Activated T-helper 1 cell treated with anti-CD3 and anti-CD28 coated beads, Interleukin-2, amount 50 U/mL, for 16 hours (primary cell): Measurements from ENCODE around the gene SORBS2.

Experiments used
- DNase-seq, 2 donors: peaks; one replicate each; pipeline ENCODE4 v3.0.0-alpha.2; 2020; ENCODE audit warnings: low read depth in 1 of 2, low spot score in 1 of 2

The SORBS2 gene

GRCh38 chr4:185740471-185740873 lies 71.5 kb downstream of the SORBS2 start:
- no peak for DNase-seq

- DNase-seq = no peak
These were observed 73.2 kb downstream of the SORBS2 start for GRCh38 chr4:185738820-185739219.

GRCh38 chr4:185738038-185738552 lies 73.9 kb downstream of the SORBS2 start:
- no peak for DNase-seq

GRCh38 chr4:185737489-185738037 lies 74.4 kb downstream of the SORBS2 start:
- no peak for DNase-seq

- DNase-seq = no peak
These were observed 75.1 kb downstream of the SORBS2 start for GRCh38 chr4:185736882-185737281.

GRCh38 chr4:185735866-185736400 lies 76.1 kb downstream of the SORBS2 start:
- no peak for DNase-seq

- DNase-seq = no peak
These were observed 77.1 kb downstream of the SORBS2 start for GRCh38 chr4:185734930-185735329.

- no peak for DNase-seq
These were observed 77.8 kb downstream of the SORBS2 start for GRCh38 chr4:185734214-185734613.

- no peak for DNase-seq
These were observed 81.0 kb downstream of the SORBS2 start for GRCh38 chr4:185730849-185731608.

- no peak for DNase-seq
These were observed 81.6 kb downstream of the SORBS2 start for GRCh38 chr4:185730387-185730786.

GRCh38 chr4:185729391-185729804 lies 82.6 kb downstream of the SORBS2 start:
- no peak for DNase-seq

- no peak for DNase-seq
These were observed 83.1 kb downstream of the SORBS2 start for GRCh38 chr4:185728893-185729292.

GRCh38 chr4:185726931-185727330 lies 85.1 kb downstream of the SORBS2 start:
- DNase-seq = no peak

- DNase-seq = no peak
These were observed 88.2 kb downstream of the SORBS2 start for GRCh38 chr4:185723631-185724260.

GRCh38 chr4:185722029-185722316 lies 90.0 kb downstream of the SORBS2 start:
- DNase-seq = no peak

GRCh38 chr4:185721190-185722028 lies 90.6 kb downstream of the SORBS2 start:
- no peak for DNase-seq

- no peak for DNase-seq
These were observed 92.5 kb downstream of the SORBS2 start for GRCh38 chr4:185719500-185719858.

GRCh38 chr4:185718578-185719499 lies 93.2 kb downstream of the SORBS2 start:
- DNase-seq = no peak

- no peak for DNase-seq
These were observed 94.6 kb downstream of the SORBS2 start for GRCh38 chr4:185717377-185717741.
